IPS DF 4.7 (cell line): ENCODE data around the gene KRTAP4-2.
"Not testable (repeated sequence)": the region's sequence is repeated elsewhere in the genome, so short reads cannot be mapped to it uniquely, and the experiment has no call there.

Source experiments
- DNase-seq: peaks from one replicate; pipeline ENCODE4 v3.0.0-alpha.2; 2013; ENCODE audit warnings: low spot score; ENCODE audit errors: extremely low read depth

Gene KRTAP4-2

GRCh38 chr17:41177727-41178271 is at the start of gene KRTAP4-2:
Gene KRTAP4-2 (minus strand): TSS chr17:41178221. CDS start chr17:41178164, 57 bp downstream.
- no peak for DNase-seq

DNA sequence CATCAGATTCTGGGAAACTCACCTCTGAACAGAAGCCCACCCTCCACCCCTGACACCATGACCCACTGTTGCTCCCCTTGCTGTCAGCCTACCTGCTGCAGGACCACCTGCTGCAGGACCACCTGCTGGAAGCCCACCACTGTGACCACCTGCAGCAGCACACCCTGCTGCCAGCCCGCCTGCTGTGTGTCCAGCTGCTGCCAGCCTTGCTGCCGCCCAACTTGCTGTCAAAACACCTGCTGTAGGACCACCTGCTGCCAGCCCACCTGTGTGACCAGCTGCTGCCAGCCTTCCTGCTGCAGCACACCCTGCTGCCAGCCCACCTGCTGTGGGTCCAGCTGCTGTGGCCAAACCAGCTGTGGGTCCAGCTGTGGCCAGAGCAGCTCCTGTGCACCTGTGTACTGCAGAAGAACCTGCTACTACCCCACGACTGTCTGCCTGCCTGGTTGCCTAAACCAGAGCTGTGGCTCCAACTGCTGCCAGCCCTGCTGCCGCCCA is 48.6 kb upstream of the KRTAP4-2 start, which contains the start of gene KRTAP9-2:
Gene KRTAP9-2 (plus strand): TSS at position 51 of the 498 bp plus-strand sequence. CDS start 7 bp downstream, at position 58.
- DNase-seq = not testable (repeated sequence)

DNA sequence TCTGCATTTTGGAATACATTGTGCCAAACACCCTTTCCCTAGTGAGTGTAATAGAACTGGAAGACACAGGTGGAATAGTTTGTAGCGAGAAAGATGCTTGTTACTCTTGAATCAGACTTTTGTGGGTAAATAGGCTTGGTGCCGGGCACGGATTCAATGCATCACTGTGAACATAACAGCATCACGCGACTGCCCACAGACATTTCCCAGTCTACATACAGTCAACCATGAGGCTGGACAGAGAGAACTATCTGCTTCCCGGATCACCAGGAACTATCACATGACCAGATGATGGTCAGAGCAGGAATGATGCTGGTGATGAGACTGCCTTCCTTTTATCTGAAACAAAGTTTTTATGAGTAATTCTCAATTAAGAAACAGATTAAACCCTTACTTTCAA is 48.0 kb upstream of the KRTAP4-2 start:
- no peak for DNase-seq

DNA sequence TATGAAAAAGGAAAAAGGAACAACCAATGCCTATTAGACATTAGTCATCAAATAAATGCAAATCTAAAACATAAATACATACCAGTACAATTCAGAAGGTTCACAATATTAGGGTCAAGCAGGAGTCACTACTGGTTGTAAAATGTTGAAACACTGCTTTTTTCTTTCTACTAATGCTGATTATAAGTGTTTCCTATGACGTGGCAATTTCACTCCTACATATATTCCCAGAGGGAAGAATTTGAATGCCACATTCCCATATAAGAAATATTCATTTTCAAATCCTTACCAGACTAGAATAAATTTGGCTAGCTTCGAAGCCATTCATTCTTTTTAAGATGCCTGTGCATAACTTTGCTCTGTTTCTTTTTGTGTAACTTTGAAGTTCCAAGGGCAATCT is 45.8 kb upstream of the KRTAP4-2 start:
- no peak for DNase-seq

DNA sequence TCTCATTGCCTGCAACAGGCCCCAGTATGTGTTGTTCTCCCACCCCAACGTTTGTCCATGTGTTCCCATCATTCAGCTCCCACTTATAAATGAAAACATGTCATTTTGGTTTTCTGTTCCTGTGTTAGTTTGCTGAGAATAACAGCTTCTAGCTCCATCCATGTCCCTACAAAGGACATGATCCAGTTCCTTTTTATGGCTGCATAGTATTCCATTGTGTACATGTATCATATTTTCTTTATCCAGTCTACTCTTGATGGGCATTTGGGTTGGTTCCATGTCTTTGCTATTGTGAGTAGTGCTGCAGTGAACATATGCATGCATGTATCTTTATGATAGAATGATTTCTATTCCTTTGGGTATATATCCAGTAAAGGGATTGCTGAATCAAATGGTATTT is 37.7 kb upstream of the KRTAP4-2 start:
- no peak for DNase-seq

DNA sequence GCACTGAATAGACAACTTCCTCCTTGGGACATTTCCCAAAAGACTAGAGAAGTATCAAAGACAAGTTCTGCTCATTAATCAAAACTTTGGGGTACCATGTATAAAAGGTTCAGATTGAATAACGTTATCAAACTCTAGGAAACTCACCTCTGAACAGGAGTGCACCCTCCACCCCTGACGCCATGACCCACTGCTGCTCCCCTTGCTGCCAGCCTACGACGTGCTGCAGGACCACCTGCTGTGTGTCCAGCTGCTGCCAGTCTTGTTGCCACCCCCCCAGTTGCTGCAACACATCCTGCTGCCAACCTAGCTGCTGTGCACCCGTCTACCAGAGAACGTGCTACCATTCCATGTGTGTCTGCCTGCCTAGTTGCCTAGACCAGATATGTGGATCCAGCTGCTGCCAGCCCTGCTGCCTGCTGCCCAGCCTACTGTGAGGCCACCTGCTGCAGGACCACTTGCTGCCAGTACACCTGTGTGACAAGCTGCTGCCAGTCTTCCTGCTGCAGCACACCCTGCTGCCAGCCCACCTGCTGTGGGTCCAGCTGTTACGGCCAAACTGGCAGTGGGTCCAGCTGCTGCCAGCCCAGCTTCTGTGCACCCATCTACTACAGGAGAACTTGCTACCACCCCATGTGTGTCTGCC is 34.6 kb upstream of the KRTAP4-2 start:
- DNase-seq = no peak

- DNase-seq = no peak
Measured at GRCh38 chr17:41211845-41212466, 33.9 kb upstream of the KRTAP4-2 start.

GRCh38 chr17:41199421-41200078 is 21.5 kb upstream of the KRTAP4-2 start:
- DNase-seq = no peak

DNA sequence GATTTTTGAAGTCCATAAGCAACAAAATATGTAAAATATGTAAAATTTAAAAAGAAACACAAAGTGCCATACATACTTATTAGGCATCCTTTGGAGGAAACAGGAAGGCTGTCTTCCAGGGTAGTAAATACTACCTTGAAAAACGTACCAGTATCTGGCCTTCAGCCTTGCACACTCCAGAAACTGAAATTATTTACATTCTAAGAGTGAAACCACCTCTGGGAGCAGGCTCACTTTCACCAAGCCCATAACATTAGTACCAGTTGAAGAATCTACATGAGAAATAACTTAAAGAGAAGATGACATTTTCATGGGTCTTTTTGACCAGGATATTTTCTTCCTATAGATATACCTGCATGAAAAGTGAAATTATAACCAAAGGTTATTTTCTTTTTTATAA is 18.0 kb upstream of the KRTAP4-2 start:
- DNase-seq = no peak

DNA sequence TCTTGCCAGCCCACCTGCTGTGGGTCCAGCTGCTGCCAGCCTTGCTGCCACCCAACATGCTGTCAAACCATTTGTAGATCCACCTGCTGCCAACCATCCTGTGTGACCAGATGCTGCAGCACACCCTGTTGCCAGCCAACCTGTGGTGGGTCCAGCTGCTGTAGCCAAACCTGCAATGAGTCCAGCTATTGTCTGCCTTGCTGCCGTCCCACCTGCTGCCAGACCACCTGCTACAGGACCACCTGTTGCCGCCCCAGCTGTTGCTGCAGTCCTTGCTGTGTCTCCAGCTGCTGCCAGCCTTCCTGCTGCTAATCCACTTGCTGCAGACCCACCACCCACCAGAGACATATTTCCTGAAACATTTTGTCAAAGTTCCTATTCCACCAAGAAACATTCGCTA is 12.3 kb upstream of the KRTAP4-2 start:
- DNase-seq = no peak

DNA sequence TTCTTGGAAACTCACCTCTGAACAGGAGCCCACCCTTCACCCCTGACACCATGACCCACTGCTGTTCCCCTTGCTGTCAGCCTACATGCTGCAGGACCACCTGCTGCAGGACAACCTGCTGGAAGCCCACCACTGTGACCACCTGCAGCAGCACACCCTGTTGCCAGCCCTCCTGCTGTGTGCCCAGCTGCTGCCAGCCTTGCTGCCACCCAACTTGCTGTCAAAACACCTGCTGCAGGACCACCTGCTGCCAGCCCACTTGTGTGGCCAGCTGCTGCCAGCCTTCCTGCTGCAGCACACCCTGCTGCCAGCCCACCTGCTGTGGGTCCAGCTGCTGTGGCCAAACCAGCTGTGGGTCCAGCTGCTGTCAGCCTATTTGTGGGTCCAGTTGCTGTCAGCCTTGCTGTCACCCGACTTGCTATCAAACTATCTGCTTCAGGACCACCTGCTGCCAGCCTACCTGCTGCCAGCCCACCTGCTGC is 11.9 kb upstream of the KRTAP4-2 start, which contains the start of gene KRTAP9-1:
Gene KRTAP9-1 (plus strand): TSS at position 51 of the 482 bp plus-strand sequence. CDS start 0 bp downstream, at position 51.
- not testable (repeated sequence) for DNase-seq

- no peak for DNase-seq
Measured at GRCh38 chr17:41186872-41187271, 8.9 kb upstream of the KRTAP4-2 start.

DNA sequence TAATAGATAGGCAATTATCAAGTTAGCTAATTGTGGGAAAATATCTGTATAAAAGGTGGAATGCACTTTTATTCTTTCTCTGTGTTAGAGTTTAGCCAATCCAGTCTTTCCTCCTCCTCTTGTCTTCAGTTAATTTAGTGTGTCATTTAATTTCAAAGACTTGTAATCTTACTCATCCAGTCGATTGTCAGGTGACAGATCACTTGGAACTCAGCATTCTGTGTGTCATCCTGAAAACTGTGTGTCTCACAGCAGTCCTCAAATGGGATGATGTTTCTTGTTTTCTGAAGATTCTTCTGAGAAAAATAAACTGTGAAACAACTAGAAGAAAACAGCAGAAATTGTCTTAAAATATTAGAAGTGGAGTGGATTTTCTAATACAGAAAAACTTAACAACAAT is 7.0 kb upstream of the KRTAP4-2 start:
- no peak for DNase-seq

- no peak for DNase-seq
Measured at GRCh38 chr17:41184480-41184961, 6.5 kb upstream of the KRTAP4-2 start, which contains the start of gene KRTAP4-1. Gene KRTAP4-1 (minus strand): TSS chr17:41184911. CDS start chr17:41184854, 57 bp downstream.

GRCh38 chr17:41178843-41179616 is 1.0 kb upstream of the KRTAP4-2 start:
- no peak for DNase-seq

GRCh38 chr17:41178341-41178740 is 320 bp upstream of the KRTAP4-2 start:
- no peak for DNase-seq

DNA sequence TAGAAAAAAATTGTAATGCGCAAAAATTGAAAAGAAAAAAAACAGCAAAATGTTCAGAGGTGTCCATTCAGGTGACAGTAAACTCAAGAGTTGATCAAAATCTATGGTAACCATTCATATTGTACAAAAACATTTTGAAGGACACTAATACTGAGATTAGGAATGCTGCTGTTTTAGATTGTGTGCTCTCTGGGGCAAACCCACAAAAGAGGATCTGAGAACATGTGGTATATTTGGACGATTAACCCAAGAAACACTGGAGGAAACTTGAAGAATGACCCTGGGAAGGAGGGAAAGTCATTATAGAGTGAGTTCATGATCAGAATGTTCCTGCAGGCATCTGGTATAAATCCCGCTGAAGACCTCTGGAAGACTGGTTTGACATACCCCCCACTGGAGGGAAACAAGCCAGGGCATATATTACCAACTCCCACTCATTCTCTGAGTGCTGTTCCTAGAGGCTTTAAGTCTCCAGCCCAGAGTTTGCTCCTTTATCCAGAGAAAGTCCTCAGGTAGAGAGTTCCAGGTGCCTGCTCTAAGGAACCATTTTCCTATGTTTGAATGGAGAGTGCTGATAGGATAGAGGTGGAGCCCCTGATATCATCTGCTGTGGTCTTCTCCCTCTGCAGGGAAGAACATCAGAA is 1.2 kb downstream of the KRTAP4-2 start:
- no peak for DNase-seq

DNA sequence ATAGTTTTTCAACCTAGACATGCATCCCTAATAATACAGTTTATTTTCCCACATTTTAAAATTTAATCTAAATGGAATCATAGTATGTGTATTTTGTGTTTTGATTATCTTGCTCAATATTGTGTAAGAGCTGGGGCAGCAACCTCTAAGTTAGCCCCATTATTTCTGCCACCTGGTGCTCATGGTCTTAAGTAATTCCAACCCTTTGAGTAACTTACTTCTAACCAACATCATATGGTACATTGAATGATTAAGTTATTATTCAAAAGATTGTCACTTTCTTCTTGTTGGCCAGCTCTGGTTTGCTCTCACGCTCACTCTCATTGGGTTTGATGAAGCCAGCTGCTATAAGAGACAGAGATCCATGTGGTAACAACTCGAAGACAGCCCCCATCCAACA is 6.1 kb downstream of the KRTAP4-2 start:
- no peak for DNase-seq

DNA sequence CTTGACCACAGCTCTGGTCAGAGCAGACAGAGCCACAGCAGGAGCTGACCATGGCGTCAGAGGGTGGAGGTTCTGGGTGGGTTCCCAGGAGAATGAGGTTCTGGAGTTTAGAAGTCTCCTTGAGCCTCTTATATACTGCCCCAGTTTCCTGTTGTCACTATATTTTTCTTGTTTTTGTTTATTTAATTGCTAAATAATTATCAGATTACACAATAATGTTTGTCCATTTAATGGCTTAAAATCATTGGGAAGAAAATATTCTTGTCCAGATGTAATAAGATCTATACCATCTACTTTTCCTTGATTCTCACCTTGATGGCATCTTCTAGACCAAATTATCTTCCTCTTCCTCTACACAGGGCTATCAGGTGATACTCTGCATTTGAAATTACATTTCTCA is 9.9 kb downstream of the KRTAP4-2 start, which contains the start of gene KRTAP4-3:
Gene KRTAP4-3 (minus strand): TSS at position 101 of the 400 bp plus-strand sequence. CDS start 49 bp downstream, at position 52.
- DNase-seq = no peak

DNA sequence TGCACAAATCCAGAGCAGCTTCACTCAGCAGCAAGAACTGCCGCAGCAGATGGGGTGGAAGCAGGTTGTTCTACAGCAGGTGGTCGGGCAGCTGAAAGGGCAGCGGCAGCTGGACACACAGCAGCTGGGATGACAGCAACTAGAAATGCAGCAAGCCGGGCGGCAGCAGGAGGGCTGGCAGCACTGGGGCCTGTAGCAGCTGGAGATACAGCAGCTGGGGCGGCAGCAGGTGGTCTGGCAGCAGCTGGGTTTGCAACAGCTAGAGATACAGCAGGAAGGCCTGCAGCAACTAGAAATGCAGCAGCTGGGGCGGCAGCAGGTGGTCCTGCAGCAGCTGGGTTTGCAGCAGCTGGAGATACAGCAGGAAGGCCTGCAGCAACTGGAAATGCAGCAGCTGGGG is 10.5 kb downstream of the KRTAP4-2 start:
- no peak for DNase-seq
